ENCODE results near the gene KIF5C. TPM values are rescaled to one million over a fixed set of nuclear protein-coding genes. Genes with fewer than 3 reads are reported as not detected.
A peak's percentile ranks its signal among the peaks of the same experiment; 100 is the strongest.

The KIF5C gene
- total RNA-seq, 1 donor from 2014 or later, result 26.8 TPM

DNA sequence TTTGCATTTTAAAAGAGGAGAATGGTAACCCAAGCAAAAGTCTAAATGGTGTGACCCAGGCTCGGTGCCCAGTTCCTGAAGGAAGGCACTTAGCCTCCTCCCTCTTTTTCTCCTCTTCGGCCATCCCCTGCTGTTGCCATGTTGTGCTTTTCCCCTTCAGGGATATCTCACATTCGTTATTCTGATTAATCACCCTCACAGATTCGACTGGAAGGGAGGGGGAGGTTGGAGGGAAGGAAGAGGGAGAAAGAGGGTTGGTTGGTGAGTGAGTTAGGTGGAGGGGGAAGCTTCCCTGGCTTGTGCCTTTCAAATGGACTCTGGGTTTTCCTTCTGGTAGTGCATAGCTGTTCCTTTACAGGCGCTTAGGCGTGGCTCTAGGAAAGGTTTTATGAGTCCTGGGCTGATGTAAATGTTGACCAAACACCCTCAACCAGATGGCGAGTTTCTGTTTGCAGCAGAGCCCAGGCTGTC is 124.5 kb downstream of the KIF5C start:
- Mint-ChIP-seq H3K9me3 (ENCODE audit: low read depth) (peaks cover 8% of the 10 kb centered on the region), H3K4me1 (ENCODE audit: low read depth) (peaks cover 31% of the 10 kb centered on the region), H3K36me3 (ENCODE audit: insufficient read depth) (peaks cover 33% of the 10 kb centered on the region), H3K4me3 (ENCODE audit: low read depth) (no peak overlapping the region), H3K27ac (peak overlapping the region; percentile 74), H3K27me3 (no peaks in the 10 kb centered on the region)
- TF ChIP-seq, protein P1, sequence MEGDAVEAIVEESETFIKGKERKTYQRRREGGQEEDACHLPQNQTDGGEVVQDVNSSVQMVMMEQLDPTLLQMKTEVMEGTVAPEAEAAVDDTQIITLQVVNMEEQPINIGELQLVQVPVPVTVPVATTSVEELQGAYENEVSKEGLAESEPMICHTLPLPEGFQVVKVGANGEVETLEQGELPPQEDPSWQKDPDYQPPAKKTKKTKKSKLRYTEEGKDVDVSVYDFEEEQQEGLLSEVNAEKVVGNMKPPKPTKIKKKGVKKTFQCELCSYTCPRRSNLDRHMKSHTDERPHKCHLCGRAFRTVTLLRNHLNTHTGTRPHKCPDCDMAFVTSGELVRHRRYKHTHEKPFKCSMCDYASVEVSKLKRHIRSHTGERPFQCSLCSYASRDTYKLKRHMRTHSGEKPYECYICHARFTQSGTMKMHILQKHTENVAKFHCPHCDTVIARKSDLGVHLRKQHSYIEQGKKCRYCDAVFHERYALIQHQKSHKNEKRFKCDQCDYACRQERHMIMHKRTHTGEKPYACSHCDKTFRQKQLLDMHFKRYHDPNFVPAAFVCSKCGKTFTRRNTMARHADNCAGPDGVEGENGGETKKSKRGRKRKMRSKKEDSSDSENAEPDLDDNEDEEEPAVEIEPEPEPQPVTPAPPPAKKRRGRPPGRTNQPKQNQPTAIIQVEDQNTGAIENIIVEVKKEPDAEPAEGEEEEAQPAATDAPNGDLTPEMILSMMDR (IDR thresholded peaks at IDR 0.05; ENCODE audit: unreplicated experiment), result no peak
- DNase-seq (ENCODE audit: low spot score, unreplicated experiment), result no peak

DNA sequence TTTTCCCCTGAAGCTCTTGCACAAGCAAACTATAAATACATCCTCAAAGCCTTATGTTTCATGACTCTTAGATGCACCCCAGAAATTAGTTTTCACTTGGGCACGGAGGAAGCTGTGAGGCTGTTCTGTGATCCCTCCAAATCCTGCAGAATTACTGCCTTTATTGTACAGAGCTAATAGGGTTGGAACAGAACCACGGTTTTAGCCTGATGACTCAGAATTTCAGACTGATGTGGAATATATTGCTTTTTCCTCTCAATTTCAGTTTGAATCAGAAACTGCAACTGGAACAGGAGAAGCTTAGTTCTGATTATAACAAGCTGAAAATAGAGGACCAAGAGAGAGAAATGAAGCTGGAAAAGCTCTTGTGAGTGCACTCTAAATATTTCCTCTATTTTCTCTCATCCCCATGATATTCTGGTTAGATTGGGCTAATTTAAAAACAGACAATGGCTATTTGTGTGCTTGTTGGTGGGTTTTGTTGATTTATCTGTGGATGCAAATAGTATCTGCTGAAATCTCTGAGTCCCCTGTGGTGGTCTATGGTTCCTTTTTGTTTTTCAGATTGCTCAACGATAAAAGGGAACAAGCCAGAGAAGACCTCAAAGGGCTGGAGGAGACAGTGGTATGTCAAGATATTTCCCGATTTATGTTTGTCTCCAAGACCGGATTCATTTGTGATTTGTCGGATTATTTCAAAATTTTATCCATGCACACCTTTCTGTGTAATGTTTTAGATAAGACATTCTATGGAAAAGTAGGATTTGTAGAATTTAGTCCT is 125.3 kb downstream of the KIF5C start:
- H3K27me3 Mint-ChIP-seq, result no peaks in the 10 kb centered on the region
- peaks cover 29% of the 10 kb centered on the region for H3K36me3 Mint-ChIP-seq (ENCODE audit: insufficient read depth)
- peaks cover 8% of the 10 kb centered on the region for H3K9me3 Mint-ChIP-seq (ENCODE audit: low read depth)
- peak overlapping the region; percentile 74 for H3K27ac Mint-ChIP-seq
- DNase-seq (ENCODE audit: low spot score, unreplicated experiment), result no peak
- H3K4me1 Mint-ChIP-seq (ENCODE audit: low read depth), result peaks cover 32% of the 10 kb centered on the region
- H3K4me3 Mint-ChIP-seq (ENCODE audit: low read depth), result no peak overlapping the region
- TF ChIP-seq, protein P1 (IDR thresholded peaks at IDR 0.05; ENCODE audit: unreplicated experiment), result no peak

DNA sequence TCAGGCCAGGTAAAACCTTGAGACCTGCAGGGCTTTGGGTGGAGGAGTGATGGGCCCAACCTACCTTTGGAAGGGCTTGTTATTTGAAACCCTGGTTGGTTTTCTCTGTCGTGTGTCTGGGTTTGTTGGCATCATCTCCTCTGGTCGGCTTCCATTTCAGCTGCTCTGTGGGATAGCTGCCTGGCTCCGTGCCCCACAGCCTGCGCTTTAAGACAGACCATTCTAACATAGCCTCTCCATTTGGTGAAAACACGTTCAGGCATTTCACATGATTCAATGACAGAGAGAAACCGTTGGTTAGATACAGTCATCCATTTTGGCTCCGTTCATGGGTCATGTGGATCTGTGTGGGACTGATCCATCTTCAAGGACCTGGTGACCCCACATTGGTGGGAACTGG is 126.5 kb downstream of the KIF5C start:
- TF ChIP-seq, protein P1 (IDR thresholded peaks at IDR 0.05; ENCODE audit: unreplicated experiment), result no peak
- Mint-ChIP-seq H3K36me3 (ENCODE audit: insufficient read depth) (peaks cover 28% of the 10 kb centered on the region), H3K27ac (no peak overlapping the region), H3K9me3 (ENCODE audit: low read depth) (peaks cover 8% of the 10 kb centered on the region), H3K4me1 (ENCODE audit: low read depth) (peaks cover 44% of the 10 kb centered on the region), H3K4me3 (ENCODE audit: low read depth) (no peak overlapping the region), H3K27me3 (no peaks in the 10 kb centered on the region)
- no peak for DNase-seq (ENCODE audit: low spot score, unreplicated experiment)

- Mint-ChIP-seq H3K4me1 (ENCODE audit: low read depth) (peaks cover 42% of the 10 kb centered on the region), H3K9me3 (ENCODE audit: low read depth) (peaks cover 8% of the 10 kb centered on the region), H3K36me3 (ENCODE audit: insufficient read depth) (peaks cover 28% of the 10 kb centered on the region), H3K4me3 (ENCODE audit: low read depth) (no peak overlapping the region), H3K27ac (no peak overlapping the region), H3K27me3 (no peaks in the 10 kb centered on the region)
- TF ChIP-seq, protein P1 (IDR thresholded peaks at IDR 0.05; ENCODE audit: unreplicated experiment), result no peak
- DNase-seq (ENCODE audit: low spot score, unreplicated experiment), result no peak
These were observed 127.4 kb downstream of the KIF5C start for GRCh38 chr2:149002378-149002890.

DNA sequence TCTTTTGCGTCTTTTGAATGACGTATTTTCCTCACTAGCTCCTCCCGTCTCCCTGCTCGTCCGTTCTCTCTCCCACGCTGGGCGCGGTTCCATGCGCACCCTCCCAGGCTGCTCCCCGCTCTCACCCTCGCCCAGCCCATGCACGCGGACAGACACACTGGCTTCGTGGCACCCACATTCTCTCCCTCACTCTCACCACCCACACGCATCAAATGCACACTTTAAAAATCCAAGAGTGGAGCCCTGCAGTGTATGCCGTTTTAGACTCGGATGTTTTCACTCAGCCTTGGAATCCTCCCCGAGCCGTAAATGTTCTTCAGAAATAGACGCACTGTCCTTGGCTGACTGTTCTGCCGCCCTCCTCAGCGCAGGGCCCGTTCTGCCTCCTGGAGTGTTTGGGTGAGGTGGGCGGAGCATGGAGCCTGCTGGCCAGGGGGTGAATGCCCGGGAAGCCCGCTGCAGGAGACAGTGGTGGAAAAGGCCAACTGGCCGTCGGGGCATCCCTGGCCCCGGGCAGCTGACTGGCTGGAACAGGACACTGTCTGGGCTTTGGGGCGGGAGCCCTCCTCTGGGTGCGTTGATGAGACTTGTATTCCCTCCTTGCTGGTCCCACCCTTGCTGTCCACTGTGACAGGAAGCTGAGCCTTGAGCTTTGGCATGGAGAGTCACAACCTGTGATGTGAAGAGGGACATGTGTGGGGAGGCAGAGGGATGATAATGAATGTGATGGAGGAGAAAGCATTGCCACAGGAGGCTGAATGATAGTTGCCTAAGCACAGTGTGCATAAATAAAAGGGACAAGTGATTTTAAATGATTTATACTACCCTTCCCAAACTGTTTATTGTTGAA is 128.1 kb downstream of the KIF5C start:
- Mint-ChIP-seq H3K36me3 (ENCODE audit: insufficient read depth) (peaks cover 28% of the 10 kb centered on the region), H3K9me3 (ENCODE audit: low read depth) (peaks cover 8% of the 10 kb centered on the region), H3K4me1 (ENCODE audit: low read depth) (peaks cover 36% of the 10 kb centered on the region), H3K27me3 (no peaks in the 10 kb centered on the region), H3K27ac (no peak overlapping the region), H3K4me3 (ENCODE audit: low read depth) (no peak overlapping the region)
- TF ChIP-seq, protein P1 (IDR thresholded peaks at IDR 0.05; ENCODE audit: unreplicated experiment), result no peak
- no peak for DNase-seq (ENCODE audit: low spot score, unreplicated experiment)

Measured in progenitor cell of endocrine pancreas (in vitro differentiated cells).